Fibroblast of skin of left quadriceps (primary cell): ENCODE results near the gene CDH23.

Source experiments
- DNase-seq, 2 experiments: peaks; one replicate each; pipeline ENCODE4 v3.0.0-alpha.2; 2013; ENCODE audit warnings: low read depth in 2 of 2

Gene CDH23

GRCh38 chr10:71687077-71687476 is 290.4 kb downstream of the CDH23 start:
- no peak for DNase-seq

- DNase-seq, result no peak
Measured at GRCh38 chr10:71687480-71687879, 290.8 kb downstream of the CDH23 start.

GRCh38 chr10:71688256-71688655 is 291.5 kb downstream of the CDH23 start:
- DNase-seq, result no peak

- DNase-seq, result no peak
Measured at GRCh38 chr10:71690094-71690720, 293.5 kb downstream of the CDH23 start.

- DNase-seq, result no peak
Measured at GRCh38 chr10:71691405-71691804, 294.7 kb downstream of the CDH23 start.

GRCh38 chr10:71692598-71693306 is 296.0 kb downstream of the CDH23 start:
- no peak for DNase-seq

- DNase-seq, result no peak
Measured at GRCh38 chr10:71693377-71693776, 296.7 kb downstream of the CDH23 start.

- no peak for DNase-seq
Measured at GRCh38 chr10:71694039-71694501, 297.4 kb downstream of the CDH23 start.

GRCh38 chr10:71694567-71694968 is 297.8 kb downstream of the CDH23 start:
- no peak for DNase-seq

GRCh38 chr10:71695502-71696476 is 299.1 kb downstream of the CDH23 start:
- DNase-seq, result no peak

GRCh38 chr10:71696628-71697326 is 300.1 kb downstream of the CDH23 start:
- DNase-seq, result no peak

- no peak for DNase-seq
Measured at GRCh38 chr10:71697938-71698709, 301.4 kb downstream of the CDH23 start.

- DNase-seq, result no peak
Measured at GRCh38 chr10:71698737-71699136, 302.0 kb downstream of the CDH23 start.

GRCh38 chr10:71700731-71701368 is 304.1 kb downstream of the CDH23 start:
- no peak for DNase-seq

- no peak for DNase-seq
Measured at GRCh38 chr10:71701496-71702132, 304.9 kb downstream of the CDH23 start.

GRCh38 chr10:71703577-71703976 is 306.9 kb downstream of the CDH23 start:
- no peak for DNase-seq

- DNase-seq, result no peak
Measured at GRCh38 chr10:71704816-71705215, 308.1 kb downstream of the CDH23 start.

- DNase-seq, result no peak
Measured at GRCh38 chr10:71705582-71705981, 308.9 kb downstream of the CDH23 start.

GRCh38 chr10:71706216-71707121 is 309.7 kb downstream of the CDH23 start:
- DNase-seq, result no peak
